Activated naive CD4-positive, alpha-beta T cell treated with anti-CD3 and anti-CD28 coated beads for 36 hours (primary cell): Measurements from ENCODE around the gene RPLP2. TPM values are rescaled to one million over a fixed set of nuclear protein-coding genes. Genes with fewer than 3 reads are reported as not detected.

Source experiments
- CTCF ChIA-PET: fragments of 350-600 bp; sonication (Branson Sonifier 250); formaldehyde crosslinking; loops from one replicate; lab custom pipeline; 2021; ENCODE audit warnings: antibody characterized with exemption; lab: Charles Lee
- DNase-seq: peaks from one replicate; pipeline ENCODE4 v3.0.0-alpha.2; 2020
- H3K27ac Mint-ChIP-seq: one replicate; pipeline ENCODE4 v1.8.0; 2021; ENCODE audit warnings: mild to moderate bottlenecking, mixed read lengths
- H3K27me3 Mint-ChIP-seq: one replicate; pipeline ENCODE4 v1.8.0; 2021; ENCODE audit warnings: low read depth, mixed read lengths
- H3K36me3 Mint-ChIP-seq: one replicate; pipeline ENCODE4 v1.8.0; 2021; ENCODE audit warnings: low read depth, mixed read lengths
- H3K4me1 Mint-ChIP-seq: one replicate; pipeline ENCODE4 v1.8.0; 2021; ENCODE audit warnings: low read depth, mixed read lengths
- H3K4me3 Mint-ChIP-seq: one replicate; pipeline ENCODE4 v1.8.0; 2021; ENCODE audit warnings: mild to moderate bottlenecking, moderate library complexity, mixed read lengths
- H3K9me3 Mint-ChIP-seq: one replicate; pipeline ENCODE4 v1.8.0; 2021; ENCODE audit warnings: mixed read lengths
- intact Hi-C: fragments of 100-400 bp; cut with micrococcal nuclease; formaldehyde crosslinking; loops from one replicate; pipeline ENCODE4 v1.15.1; 2023
- total RNA-seq, 2 experiments: library from RNA; stranded (reverse); gene quantifications; one replicate each; pipeline ENCODE4 v1.2.3, GENCODE V29; 2021

The RPLP2 gene
- total RNA-seq, 2 experiments from 2014 or later, result 3,807 to 3,940 TPM

GRCh38 chr11:789943-790342 lies 19.8 kb upstream of the RPLP2 start, which contains the start of gene CEND1:
CEND1 (minus strand) TSS chr11:790090; CDS start chr11:788576, 1,514 bp downstream.
- Mint-ChIP-seq H3K4me3 (no peak within 1 kb of the TSS), H3K27me3 (peaks cover 3% of the 10 kb centered on the region), H3K36me3 (peaks cover 11% of the 10 kb centered on the region), H3K9me3 (no peaks in the 10 kb centered on the region), H3K27ac (no peak within 1 kb of the TSS), H3K4me1 (peaks cover 1% of the 10 kb centered on the region)
- DNase-seq, result no peak
- intact Hi-C loops, result loop anchor here (10.0 kb wide), 1 partner anchor 475 kb away; the partner anchor contains the start of gene IFITM1
- CTCF ChIA-PET, result no interaction called here

GRCh38 chr11:790721-791564 lies 18.8 kb upstream of the RPLP2 start:
- CTCF ChIA-PET, result no interaction called here
- Mint-ChIP-seq H3K9me3 (no peaks in the 10 kb centered on the region), H3K27ac (no peak overlapping the region), H3K27me3 (peaks cover 3% of the 10 kb centered on the region), H3K4me3 (no peak overlapping the region), H3K36me3 (peaks cover 11% of the 10 kb centered on the region), H3K4me1 (peaks cover 7% of the 10 kb centered on the region)
- DNase-seq, result no peak
- intact Hi-C loops, result loop anchor here (10.0 kb wide), 1 partner anchor 476 kb away; the partner anchor contains the start of gene IFITM1

GRCh38 chr11:791658-792534 lies 17.9 kb upstream of the RPLP2 start:
- Mint-ChIP-seq H3K36me3 (peaks cover 11% of the 10 kb centered on the region), H3K4me3 (no peak overlapping the region), H3K27me3 (peaks cover 3% of the 10 kb centered on the region), H3K4me1 (peaks cover 12% of the 10 kb centered on the region), H3K27ac (no peak overlapping the region), H3K9me3 (no peaks in the 10 kb centered on the region)
- intact Hi-C loops, result loop anchor here (10.0 kb wide), 1 partner anchor 477 kb away; the partner anchor contains the start of gene IFITM1
- no peak for DNase-seq
- CTCF ChIA-PET, result no interaction called here

GRCh38 chr11:792535-792821 lies 17.3 kb upstream of the RPLP2 start:
- Mint-ChIP-seq H3K4me1 (peaks cover 12% of the 10 kb centered on the region), H3K9me3 (no peaks in the 10 kb centered on the region), H3K27ac (no peak overlapping the region), H3K36me3 (peaks cover 11% of the 10 kb centered on the region), H3K27me3 (peaks cover 3% of the 10 kb centered on the region), H3K4me3 (no peak overlapping the region)
- DNase-seq, result no peak
- CTCF ChIA-PET, result no interaction called here
- intact Hi-C loops, result loop anchor here (10.0 kb wide), 1 partner anchor 478 kb away; the partner anchor contains the start of gene IFITM1

GRCh38 chr11:792873-793272 lies 16.9 kb upstream of the RPLP2 start:
- no peak for DNase-seq
- Mint-ChIP-seq H3K4me3 (no peak overlapping the region), H3K36me3 (peaks cover 11% of the 10 kb centered on the region), H3K9me3 (no peaks in the 10 kb centered on the region), H3K27me3 (peaks cover 3% of the 10 kb centered on the region), H3K27ac (no peak overlapping the region), H3K4me1 (peaks cover 12% of the 10 kb centered on the region)
- intact Hi-C loops, result loop anchor here (10.0 kb wide), 1 partner anchor 478 kb away; the partner anchor contains the start of gene IFITM1
- CTCF ChIA-PET, result no interaction called here

- Mint-ChIP-seq H3K4me3 (no peak overlapping the region), H3K27me3 (peaks cover 3% of the 10 kb centered on the region), H3K4me1 (peaks cover 12% of the 10 kb centered on the region), H3K27ac (no peak overlapping the region), H3K36me3 (peaks cover 11% of the 10 kb centered on the region), H3K9me3 (no peaks in the 10 kb centered on the region)
- no peak for DNase-seq
- intact Hi-C loops, result loop anchor here (10.0 kb wide), 1 partner anchor 479 kb away; the partner anchor contains the start of gene IFITM1
- CTCF ChIA-PET, result no interaction called here
Measured at GRCh38 chr11:793556-793955, 16.2 kb upstream of the RPLP2 start.

GRCh38 chr11:794013-794765 lies 15.6 kb upstream of the RPLP2 start:
- peak overlapping the region; percentile 4 for H3K4me3 Mint-ChIP-seq
- H3K27ac Mint-ChIP-seq, result no peak overlapping the region
- H3K27me3 Mint-ChIP-seq, result no peaks in the 10 kb centered on the region
- H3K9me3 Mint-ChIP-seq, result no peaks in the 10 kb centered on the region
- peaks cover 12% of the 10 kb centered on the region for H3K4me1 Mint-ChIP-seq
- CTCF ChIA-PET, result no interaction called here
- intact Hi-C loops, result loop anchor here (10.0 kb wide), 1 partner anchor 479 kb away; the partner anchor contains the start of gene IFITM1
- peaks cover 11% of the 10 kb centered on the region for H3K36me3 Mint-ChIP-seq
- DNase-seq, result no peak

- intact Hi-C loops, result loop anchor here (5.0 to 10.0 kb wide), 4 partner anchors 218 to 588 kb away; partner anchors contain the start of genes BET1L, IFITM1, LMNTD2 and PHRF1
- H3K4me1 Mint-ChIP-seq, result peaks cover 12% of the 10 kb centered on the region
- peaks cover 11% of the 10 kb centered on the region for H3K36me3 Mint-ChIP-seq
- CTCF ChIA-PET, result interaction anchor here (1.0 kb wide), 1 partner anchor 31 kb away, joined by 4 read pairs; no protein-coding TSS in a partner anchor
- no peak overlapping the region for H3K27ac Mint-ChIP-seq
- H3K4me3 Mint-ChIP-seq, result peak overlapping the region; percentile 86
- H3K9me3 Mint-ChIP-seq, result no peaks in the 10 kb centered on the region
- H3K27me3 Mint-ChIP-seq, result no peaks in the 10 kb centered on the region
- DNase-seq, result no peak
Measured at GRCh38 chr11:794766-795633, 14.8 kb upstream of the RPLP2 start.

GRCh38 chr11:795634-796564 lies 13.9 kb upstream of the RPLP2 start:
- Mint-ChIP-seq H3K4me1 (peaks cover 12% of the 10 kb centered on the region), H3K9me3 (no peaks in the 10 kb centered on the region), H3K27me3 (no peaks in the 10 kb centered on the region), H3K36me3 (peaks cover 11% of the 10 kb centered on the region), H3K27ac (peak overlapping the region; percentile 37), H3K4me3 (peak overlapping the region; percentile 86)
- DNase-seq, result peak; percentile 90
- CTCF ChIA-PET, result interaction anchor here (1.0 to 1.1 kb wide), 2 partner anchors 18 to 32 kb away, joined by 3 to 4 read pairs; partner anchors contain the start of gene GATD1
- intact Hi-C loops, result loop anchor here (1.0 to 10.0 kb wide), 10 partner anchors 19 to 589 kb away; partner anchors contain the start of genes BET1L, CHID1, GATD1 and IFITM1
